Hematopoietic multipotent progenitor cell treated with erythropoietin and hydrocortisone succinate and interleukin-3 and kit ligand, for 4 days (in vitro differentiated cells): ENCODE data around the gene CASP8AP2.
"Not testable (repeated sequence)": the region's sequence is repeated elsewhere in the genome, so short reads cannot be mapped to it uniquely, and the experiment has no call there.

Experiments
- DNase-seq: peaks from one replicate; pipeline ENCODE4 v3.0.0-alpha.2; 2015

CASP8AP2 gene

DNA sequence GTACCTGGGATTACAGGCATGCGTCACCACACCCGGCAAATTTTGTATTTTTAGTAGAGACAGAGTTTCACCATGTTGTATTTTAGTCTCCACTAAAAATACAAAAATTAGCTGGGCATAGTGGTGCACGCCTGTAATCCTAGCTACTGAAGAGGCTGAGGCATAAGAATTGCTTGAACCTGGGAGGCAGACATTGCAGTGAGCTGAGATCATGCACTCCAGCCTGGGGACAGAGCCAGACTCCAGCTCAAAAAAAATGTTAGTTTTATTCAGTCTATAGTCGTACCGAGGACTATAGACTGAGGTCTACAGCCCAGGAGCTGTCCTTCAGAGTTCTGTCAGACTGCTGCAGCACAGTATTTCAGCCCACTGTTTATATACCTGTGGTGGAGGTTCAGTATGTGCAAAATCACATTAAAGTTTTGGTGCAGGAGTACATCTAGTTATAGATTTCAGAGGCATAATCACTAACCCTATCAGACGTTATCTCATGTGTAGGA is 3.6 kb upstream of the CASP8AP2 start:
- no peak for DNase-seq

- not testable (repeated sequence) for DNase-seq
Measured at GRCh38 chr6:89828475-89828987, 1.1 kb upstream of the CASP8AP2 start.

DNA sequence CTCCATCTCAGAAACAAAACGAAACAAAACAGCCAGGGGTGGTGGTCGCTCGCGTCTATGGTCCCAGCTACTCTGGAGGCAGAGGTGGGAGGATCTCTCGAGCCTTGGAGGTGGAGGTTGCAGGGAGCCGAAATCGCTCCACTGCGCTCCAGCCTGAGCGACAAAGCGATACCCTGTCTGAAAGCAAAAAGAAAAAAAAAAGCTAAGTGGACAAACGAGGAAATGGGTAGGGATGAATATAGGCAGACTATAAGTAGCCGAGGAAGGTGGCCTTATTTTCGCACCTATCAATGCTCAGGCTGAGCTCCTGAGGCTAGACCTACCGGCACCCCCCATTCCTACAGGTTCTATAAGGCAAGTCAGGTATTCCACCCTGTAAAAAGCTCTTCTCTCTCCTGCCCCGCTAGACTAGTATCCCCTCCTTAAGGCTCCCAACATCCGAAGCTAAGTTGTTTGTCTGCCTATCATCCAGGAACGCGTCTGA is 650 bp upstream of the CASP8AP2 start:
- no peak for DNase-seq

- peak; percentile 39 for DNase-seq
Measured at GRCh38 chr6:89830170-89830809, 610 bp downstream of the CASP8AP2 start.

GRCh38 chr6:89834884-89835792 is 5.5 kb downstream of the CASP8AP2 start:
- peak; percentile 15 for DNase-seq

DNA sequence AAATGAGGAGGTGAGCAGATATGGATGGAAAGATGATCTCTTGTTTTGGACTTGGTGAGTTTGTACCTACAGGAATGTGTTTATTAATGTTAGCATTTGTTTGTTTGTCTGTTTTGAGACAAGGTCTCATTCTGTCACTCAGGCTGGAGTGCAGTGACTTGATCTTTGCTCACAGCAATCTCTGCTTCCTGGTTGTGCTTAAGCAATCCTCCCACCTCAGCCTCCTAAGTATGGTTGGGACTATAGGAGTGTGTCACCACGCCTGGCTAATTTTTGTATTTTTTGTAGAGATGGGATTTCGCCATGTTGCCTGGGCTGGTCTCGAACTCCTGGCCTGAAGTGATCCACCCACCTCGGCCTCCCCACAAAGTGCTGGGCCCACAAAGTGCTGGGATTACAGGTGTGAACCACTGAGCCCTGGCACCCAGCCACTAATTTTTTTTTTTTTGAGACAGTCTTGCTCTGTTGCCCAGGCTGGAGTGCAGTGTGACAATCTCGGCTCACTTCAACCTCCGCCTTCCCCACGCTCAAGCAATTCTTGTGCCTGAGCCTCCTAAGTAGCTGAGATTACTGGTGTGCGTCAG is 7.1 kb downstream of the CASP8AP2 start:
- DNase-seq = no peak

GRCh38 chr6:89840538-89840937 is 10.9 kb downstream of the CASP8AP2 start:
- DNase-seq = no peak

GRCh38 chr6:89842228-89842627 is 12.5 kb downstream of the CASP8AP2 start:
- DNase-seq = no peak

DNA sequence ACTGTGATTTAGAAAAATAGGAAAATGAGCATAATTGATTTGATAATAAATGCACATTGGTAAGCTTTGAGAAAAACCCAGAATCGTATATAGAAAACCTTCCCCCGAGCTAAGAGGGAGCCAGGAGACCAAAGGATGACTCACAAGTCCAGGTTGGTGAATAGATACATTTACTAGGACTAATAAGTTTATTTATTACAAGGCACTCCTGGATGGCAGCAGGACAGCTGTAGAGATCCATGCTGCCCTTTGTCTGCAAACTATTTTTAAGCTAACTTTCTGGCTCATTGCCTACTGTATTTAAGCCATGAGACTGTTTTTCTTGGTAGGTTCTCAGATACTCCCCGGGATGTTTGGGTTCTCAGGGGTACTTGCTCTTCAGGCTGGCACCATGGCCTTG is 13.4 kb downstream of the CASP8AP2 start:
- DNase-seq = no peak

DNA sequence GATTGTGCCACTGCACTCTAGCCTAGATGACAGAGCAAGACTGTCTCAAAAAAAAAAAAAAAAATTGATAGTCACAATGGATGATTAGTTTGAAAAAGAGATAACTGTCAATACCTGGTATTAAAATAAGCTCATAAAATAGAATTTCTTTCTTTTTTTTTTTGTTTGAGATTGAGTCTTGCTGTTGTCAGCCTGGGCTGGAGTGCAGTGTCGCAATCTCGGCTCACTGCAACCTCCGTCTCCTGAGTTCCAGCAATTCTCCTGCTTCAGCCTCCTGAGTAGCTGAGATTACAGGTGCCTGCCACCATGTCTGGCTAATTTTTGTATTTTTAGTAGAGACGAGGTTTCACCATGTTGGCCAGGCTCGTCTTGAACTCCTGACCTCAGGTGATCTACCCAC is 17.8 kb downstream of the CASP8AP2 start:
- not testable (repeated sequence) for DNase-seq

GRCh38 chr6:89853068-89853467 is 23.4 kb downstream of the CASP8AP2 start:
- no peak for DNase-seq

- DNase-seq = no peak
Measured at GRCh38 chr6:89858041-89858440, 28.4 kb downstream of the CASP8AP2 start.

- DNase-seq = no peak
Measured at GRCh38 chr6:89859744-89860143, 30.1 kb downstream of the CASP8AP2 start.

GRCh38 chr6:89862273-89862672 is 32.6 kb downstream of the CASP8AP2 start:
- peak; percentile 53 for DNase-seq

DNA sequence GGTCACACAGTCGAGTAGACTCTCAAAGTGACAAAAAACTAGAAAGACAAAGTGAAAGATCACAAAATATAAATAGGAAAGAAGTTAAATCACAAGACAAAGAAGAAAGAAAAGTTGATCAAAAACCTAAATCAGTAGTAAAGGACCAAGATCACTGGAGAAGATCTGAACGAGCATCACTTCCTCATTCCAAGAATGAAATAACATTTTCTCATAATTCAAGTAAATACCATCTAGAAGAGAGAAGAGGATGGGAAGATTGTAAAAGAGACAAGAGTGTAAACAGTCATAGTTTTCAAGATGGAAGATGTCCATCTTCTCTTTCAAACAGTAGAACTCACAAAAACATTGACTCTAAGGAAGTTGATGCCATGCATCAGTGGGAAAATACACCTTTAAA is 33.0 kb downstream of the CASP8AP2 start:
- peak; percentile 64 for DNase-seq

GRCh38 chr6:89866024-89866678 is 36.5 kb downstream of the CASP8AP2 start:
- DNase-seq = no peak

DNA sequence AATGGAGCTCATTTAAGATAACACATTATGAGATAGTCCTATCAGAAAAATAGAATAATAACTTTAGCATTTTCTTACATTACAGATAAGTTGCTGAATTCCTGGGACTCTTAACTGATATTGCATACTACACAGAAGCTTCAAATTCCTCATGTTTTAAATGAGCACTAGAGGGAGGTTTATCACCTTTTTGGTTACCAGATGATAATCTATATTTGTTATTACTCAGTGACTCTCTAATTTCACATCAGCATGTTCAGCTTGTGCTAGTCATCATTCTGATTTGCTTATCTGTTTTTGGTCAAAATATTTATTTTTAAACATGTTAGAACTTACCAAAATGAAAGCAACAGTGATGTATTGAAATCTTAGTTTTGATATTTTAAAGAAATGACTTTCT is 44.0 kb downstream of the CASP8AP2 start:
- no peak for DNase-seq

- DNase-seq = peak; percentile 62
Measured at GRCh38 chr6:89874438-89874837, 44.8 kb downstream of the CASP8AP2 start.

DNA sequence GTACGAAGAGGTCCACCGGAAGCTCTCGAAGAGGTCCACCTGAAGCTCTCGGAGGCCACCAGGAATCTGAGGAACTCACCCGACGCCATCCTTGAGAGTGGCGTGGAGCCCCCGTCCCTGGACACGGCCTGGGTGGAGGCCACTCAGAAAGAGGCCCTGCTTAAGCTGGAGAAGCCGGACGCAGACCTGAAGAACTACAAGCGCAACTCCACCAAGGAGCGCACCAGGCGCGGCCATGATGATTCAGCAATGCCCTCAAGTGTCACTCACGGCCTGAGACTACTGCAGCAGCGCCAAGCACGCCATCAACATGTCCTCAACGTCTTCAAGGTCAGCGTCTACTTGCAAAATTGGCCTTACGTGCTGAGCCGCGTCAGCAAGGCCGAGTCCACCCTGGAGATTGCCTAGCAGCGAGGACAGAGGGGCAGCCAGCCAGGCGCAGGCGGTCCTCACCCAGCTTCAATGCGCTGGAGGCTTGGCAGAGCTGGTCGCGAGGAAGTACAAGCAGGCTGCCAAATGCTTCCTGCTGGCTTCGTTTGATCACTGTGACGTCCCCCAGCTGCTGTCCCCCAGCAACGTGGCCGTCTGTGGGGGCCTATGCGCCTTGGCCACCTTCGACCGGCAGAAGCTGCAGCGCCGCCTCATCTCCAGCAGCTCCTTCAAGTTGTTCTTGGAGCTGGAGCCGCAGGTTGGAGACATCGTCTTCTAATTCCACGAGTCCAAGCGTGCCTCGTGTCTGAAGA is 56.9 kb downstream of the CASP8AP2 start:
- DNase-seq = no peak

- no peak for DNase-seq
Measured at GRCh38 chr6:89887452-89888137, 57.9 kb downstream of the CASP8AP2 start.

- no peak for DNase-seq
Measured at GRCh38 chr6:89888138-89888514, 58.4 kb downstream of the CASP8AP2 start.
